Keratinocyte (primary cell): Measurements from ENCODE around the gene DIDO1.

ENCODE experiments used
- EZH2 ChIP-seq: IDR thresholded peaks from one replicate; pipeline ENCODE4 v1.6.1; 2012; ENCODE audit warnings: inconsistent platforms, mild to moderate bottlenecking, low read length, moderate library complexity
- TF ChIP-seq, protein P1 (sequence below), 3 experiments: IDR thresholded peaks in 1 of 3; conservative IDR thresholded peaks in 1 of 3; optimal IDR thresholded peaks in 1 of 3; 2 replicates in 2 of 3; 3 replicates in 1 of 3; pipeline versions ENCODE3 to v1.5.1; 2011; ENCODE audit warnings: low read length in 3 of 3, mild to moderate bottlenecking in 3 of 3, moderate library complexity in 2 of 3, control low read depth in 1 of 3, inconsistent platforms in 1 of 3; ENCODE audit not compliant: insufficient read depth in 2 of 3; ENCODE audit errors: extremely low read depth in 1 of 3

DNA sequence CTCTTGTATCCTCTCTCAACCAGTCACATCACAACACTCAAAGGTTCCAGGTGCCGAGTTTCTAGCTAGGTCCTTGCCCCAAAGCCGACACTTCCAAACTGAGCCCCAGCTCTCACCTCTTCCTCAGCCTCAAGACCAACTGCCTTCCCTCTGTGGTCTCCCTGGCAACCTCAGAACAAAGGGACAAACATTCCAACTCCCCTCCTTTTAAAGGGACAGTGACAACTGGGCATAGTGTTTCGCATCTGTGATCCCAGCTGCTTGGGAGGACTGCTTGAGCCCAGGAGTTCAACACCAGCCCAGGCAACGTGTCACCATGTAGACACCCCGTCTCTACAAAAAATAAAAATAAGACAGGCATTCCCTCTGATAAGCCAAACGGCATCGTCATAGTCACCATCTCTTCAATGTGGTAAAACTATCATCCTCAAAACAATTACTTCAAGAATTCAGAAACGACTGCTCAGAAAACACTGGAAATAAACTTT lies 11.3 kb downstream of the DIDO1 start:
- TF ChIP-seq, protein P1, sequence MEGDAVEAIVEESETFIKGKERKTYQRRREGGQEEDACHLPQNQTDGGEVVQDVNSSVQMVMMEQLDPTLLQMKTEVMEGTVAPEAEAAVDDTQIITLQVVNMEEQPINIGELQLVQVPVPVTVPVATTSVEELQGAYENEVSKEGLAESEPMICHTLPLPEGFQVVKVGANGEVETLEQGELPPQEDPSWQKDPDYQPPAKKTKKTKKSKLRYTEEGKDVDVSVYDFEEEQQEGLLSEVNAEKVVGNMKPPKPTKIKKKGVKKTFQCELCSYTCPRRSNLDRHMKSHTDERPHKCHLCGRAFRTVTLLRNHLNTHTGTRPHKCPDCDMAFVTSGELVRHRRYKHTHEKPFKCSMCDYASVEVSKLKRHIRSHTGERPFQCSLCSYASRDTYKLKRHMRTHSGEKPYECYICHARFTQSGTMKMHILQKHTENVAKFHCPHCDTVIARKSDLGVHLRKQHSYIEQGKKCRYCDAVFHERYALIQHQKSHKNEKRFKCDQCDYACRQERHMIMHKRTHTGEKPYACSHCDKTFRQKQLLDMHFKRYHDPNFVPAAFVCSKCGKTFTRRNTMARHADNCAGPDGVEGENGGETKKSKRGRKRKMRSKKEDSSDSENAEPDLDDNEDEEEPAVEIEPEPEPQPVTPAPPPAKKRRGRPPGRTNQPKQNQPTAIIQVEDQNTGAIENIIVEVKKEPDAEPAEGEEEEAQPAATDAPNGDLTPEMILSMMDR (optimal IDR thresholded peaks at IDR 0.05 in 1 of 3, IDR thresholded peaks at IDR 0.05 in 1 of 3, conservative IDR thresholded peaks at IDR 0.05 in 1 of 3; ENCODE audit: extremely low read depth in 1 of 3, insufficient read depth in 2 of 3, low read length in 3 of 3): no peak
- TF ChIP-seq EZH2: no peak
